Ovary (tissue), 9 donors: ENCODE data around the gene PROS1. TPM values are rescaled to one million over a fixed set of nuclear protein-coding genes. Genes with fewer than 3 reads are reported as not detected.

Experiments used
- DNase-seq, 5 donors: peaks; one replicate each; pipeline ENCODE4 v3.0.0-alpha.2; 2019 to 2020
- H3K27ac ChIP-seq, 2 donors: fragments of 200-600 bp; one replicate each; pipeline versions ENCODE4 v1.5.1 to v1.8.0; 2019 to 2022
- H3K27me3 ChIP-seq: fragments of 200-600 bp; one replicate; pipeline ENCODE4 v1.8.0; 2022
- H3K36me3 ChIP-seq: fragments of 200-600 bp; sonication (generic); one replicate; pipeline ENCODE4 v1.5.1; 2019
- H3K4me1 ChIP-seq: one replicate; pipeline ENCODE4 v1.8.1; 2013; ENCODE audit warnings: mild to moderate bottlenecking, moderate library complexity; ENCODE audit not compliant: insufficient read depth
- H3K4me3 ChIP-seq: fragments of 200-600 bp; sonication (generic); one replicate; pipeline ENCODE4 v1.5.1; 2017
- H3K9me3 ChIP-seq, 2 donors: fragments of 200-600 bp in 1 of 2; sonication (generic) in 1 of 2; one replicate each; pipeline versions ENCODE4 v1.5.1 to v1.8.1; 2013 to 2019; ENCODE audit warnings: mild to moderate bottlenecking in 1 of 2, moderate library complexity in 1 of 2
- CTCF ChIP-seq, 3 donors: fragments of 450-650 bp in 2 of 3; fragments of 200-600 bp in 1 of 3; IDR thresholded peaks; one replicate each; pipeline versions ENCODE4 v1.5.1 to v1.8.0; 2016 to 2022; ENCODE audit warnings: antibody characterized with exemption in 3 of 3, mild to moderate bottlenecking in 1 of 3
- EP300 ChIP-seq: sonication (generic); formaldehyde crosslinking; IDR thresholded peaks from one replicate; pipeline ENCODE4 v1.6.1; 2017; ENCODE audit warnings: antibody characterized with exemption
- POLR2A ChIP-seq: fragments of 450-650 bp; IDR thresholded peaks from one replicate; pipeline ENCODE4 v1.6.1; 2017; ENCODE audit warnings: antibody characterized with exemption, mild to moderate bottlenecking, moderate library complexity
- WGBS, 3 donors: extraction: QIAGEN DNeasy Blood & Tissue Kit in 1 of 3; methylation state at CpG; one replicate each; pipeline versions ENCODE4 v1.1.5 to v1.1.7; 2013 to 2017; 5-methylcytosine and 5-hydroxymethylcytosine counted together
- intact Hi-C, 4 donors: fragments of 100-400 bp; cut with DNase I; formaldehyde crosslinking; loops; one replicate each; pipeline versions ENCODE4 v1.11.0 to v1.15.1; 2022 to 2023
- polyA plus RNA-seq, 2 donors: library from polyadenylated mRNA; stranded (reverse); fragments of 200-250 nt in 1 of 2; fragments of 350-450 nt in 1 of 2; fragmentation: Illumina TruSeq in 1 of 2; extraction: RNeasy Lipid Tissue Mini Kit (QIAGEN cat#74804) in 1 of 2; gene quantifications; one replicate each; pipeline ENCODE4 v1.2.3, GENCODE V29; 2013 to 2014
- total RNA-seq, 7 donors: library from RNA; depleted of rRNA in 2 of 7; stranded (reverse); fragments of >200 nt in 2 of 7; fragmentation: NEBNext Ultra II Directional in 3 of 7; extraction: Animal tissue kit (Norgen Biotek cat#: 25700) in 3 of 7; gene quantifications; one replicate each; pipeline versions ENCODE4 v1.1.0 to v1.2.4, GENCODE V29; 2016 to 2023
- donor health status: DM: no; HTN: no; CAD: no; lungs with moderate emphysema.
- donor health status: DM: no; HTN: no; CAD: no.
- donor health status: Bipolar disorder and iron deficiency.
- donor health status: DM: yes; HTN: yes; CAD: no.
- donor health status: DM: no; HTN: no; CAD: no.
- donor health status: DM: yes; HTN: yes; CAD: no.

Gene PROS1
- total and polyA plus RNA-seq, 9 donors: 41.6 to 95.1 (median 50.0) TPM

- DNase-seq: no peak
Observed at GRCh38 chr3:93984618-93985017, 10.9 kb upstream of the PROS1 start.

GRCh38 chr3:93983408-93983807, 9.7 kb upstream of the PROS1 start:
- Histone ChIP-seq H3K27ac (no peak overlapping the region), H3K27me3 (no peaks in the 10 kb centered on the region), H3K4me1 (peaks cover 2% of the 10 kb centered on the region), H3K9me3 (no peaks in the 10 kb centered on the region), H3K36me3 (no peaks in the 10 kb centered on the region), H3K4me3 (no peak overlapping the region)
- no peak for DNase-seq
- 93 to 96% (median 94%) methylated on average over 3 of the region's 3 CpGs for WGBS, 3 donors
- intact Hi-C loops: no loop called here
- TF ChIP-seq POLR2A (no peak), CTCF (IDR thresholded peaks at IDR 0.05) (no peak), EP300 (no peak)

More at GRCh38 chr3:93984618-93985017, 10.9 kb upstream of the PROS1 start:
- Histone ChIP-seq H3K27me3 (no peaks in the 10 kb centered on the region), H3K4me1 (peaks cover 2% of the 10 kb centered on the region), H3K36me3 (no peaks in the 10 kb centered on the region), H3K4me3 (no peak overlapping the region), H3K27ac (no peak overlapping the region), H3K9me3 (no peaks in the 10 kb centered on the region)
- intact Hi-C loops: no loop called here
- WGBS, 3 donors: 89 to 90% (median 90%) methylated on average over 5 of the region's 5 CpGs
- TF ChIP-seq CTCF (IDR thresholded peaks at IDR 0.05): no peak

GRCh38 chr3:93981649-93982048, 8.0 kb upstream of the PROS1 start:
- intact Hi-C loops: no loop called here
- Histone ChIP-seq H3K4me1 (peaks cover 2% of the 10 kb centered on the region), H3K36me3 (no peaks in the 10 kb centered on the region), H3K27me3 (no peaks in the 10 kb centered on the region), H3K9me3 (no peaks in the 10 kb centered on the region), H3K27ac (no peak overlapping the region), H3K4me3 (no peak overlapping the region)
- WGBS, 3 donors: 94 to 95% (median 94%) methylated on average over 13 of the region's 13 CpGs
- DNase-seq: peak in 1 of 5 donors; percentile 26
- TF ChIP-seq POLR2A (no peak), EP300 (no peak), CTCF (IDR thresholded peaks at IDR 0.05) (no peak)

GRCh38 chr3:93979850-93980676, 6.4 kb upstream of the PROS1 start, which contains the start of gene ARL13B:
Gene ARL13B (plus strand): TSS chr3:93980155. CDS start chr3:93980424, 269 bp downstream.
- Histone ChIP-seq H3K9me3 (no peaks in the 10 kb centered on the region), H3K27me3 (no peaks in the 10 kb centered on the region), H3K4me1 (peaks cover 2% of the 10 kb centered on the region), H3K27ac (peak within 1 kb of the TSS; percentile 86 to 92), H3K36me3 (no peaks in the 10 kb centered on the region), H3K4me3 (peak within 1 kb of the TSS; percentile 63)
- 0% methylated on average over 59 to 66 of the region's 66 CpGs for WGBS, 3 donors
- no peak for TF ChIP-seq CTCF (IDR thresholded peaks at IDR 0.05)
- TF ChIP-seq POLR2A: peak; percentile 94
- intact Hi-C loops: no loop called here
- DNase-seq: peak; percentile 95 to 99 (median 97)
